Measurements from ENCODE around the gene AGXT2.

DNA sequence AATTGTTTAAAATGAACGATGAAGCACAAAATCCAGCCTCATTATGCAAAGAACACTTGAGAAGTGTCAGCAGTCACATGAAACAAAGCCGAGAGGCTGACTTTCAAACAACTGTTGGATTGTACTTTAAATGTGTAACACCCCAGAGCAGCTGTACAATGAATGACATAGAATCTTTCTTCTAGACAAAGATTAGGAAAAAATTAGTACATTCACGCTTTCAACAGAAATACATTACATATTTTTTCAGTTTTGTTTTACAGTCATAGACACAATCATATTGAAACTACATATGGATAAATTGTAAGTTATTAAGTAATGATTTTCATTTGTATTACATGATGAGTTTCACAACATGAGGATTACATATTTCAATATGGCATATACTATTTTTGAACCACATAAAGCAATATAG lies 10.6 kb upstream of the AGXT2 start:
- TF ChIP-seq EZH2 (IDR thresholded peaks at IDR 0.05; ENCODE audit: borderline replicate concordance, low read depth, low read length, severe bottlenecking): no peak
- TF ChIP-seq, protein P1, sequence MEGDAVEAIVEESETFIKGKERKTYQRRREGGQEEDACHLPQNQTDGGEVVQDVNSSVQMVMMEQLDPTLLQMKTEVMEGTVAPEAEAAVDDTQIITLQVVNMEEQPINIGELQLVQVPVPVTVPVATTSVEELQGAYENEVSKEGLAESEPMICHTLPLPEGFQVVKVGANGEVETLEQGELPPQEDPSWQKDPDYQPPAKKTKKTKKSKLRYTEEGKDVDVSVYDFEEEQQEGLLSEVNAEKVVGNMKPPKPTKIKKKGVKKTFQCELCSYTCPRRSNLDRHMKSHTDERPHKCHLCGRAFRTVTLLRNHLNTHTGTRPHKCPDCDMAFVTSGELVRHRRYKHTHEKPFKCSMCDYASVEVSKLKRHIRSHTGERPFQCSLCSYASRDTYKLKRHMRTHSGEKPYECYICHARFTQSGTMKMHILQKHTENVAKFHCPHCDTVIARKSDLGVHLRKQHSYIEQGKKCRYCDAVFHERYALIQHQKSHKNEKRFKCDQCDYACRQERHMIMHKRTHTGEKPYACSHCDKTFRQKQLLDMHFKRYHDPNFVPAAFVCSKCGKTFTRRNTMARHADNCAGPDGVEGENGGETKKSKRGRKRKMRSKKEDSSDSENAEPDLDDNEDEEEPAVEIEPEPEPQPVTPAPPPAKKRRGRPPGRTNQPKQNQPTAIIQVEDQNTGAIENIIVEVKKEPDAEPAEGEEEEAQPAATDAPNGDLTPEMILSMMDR (IDR thresholded peaks at IDR 0.05; ENCODE audit: borderline replicate concordance, extremely low read depth, low read length, poor library complexity, severe bottlenecking): no peak

All from DND-41 (cell line).